IPS-15b (cell line): ENCODE data around the gene KCNK1.

Source experiments
- H3K27me3 ChIP-seq: one replicate; pipeline ENCODE4 v1.6.1; 2013; ENCODE audit warnings: low read length; ENCODE audit not compliant: control insufficient read depth, insufficient read depth
- H3K36me3 ChIP-seq: one replicate; pipeline ENCODE4 v1.6.1; 2013; ENCODE audit warnings: low read length; ENCODE audit not compliant: control insufficient read depth, insufficient read depth
- H3K4me1 ChIP-seq: one replicate; pipeline ENCODE4 v1.6.1; 2013; ENCODE audit warnings: mild to moderate bottlenecking, low read length; ENCODE audit not compliant: control insufficient read depth, insufficient read depth
- H3K4me3 ChIP-seq: one replicate; pipeline ENCODE4 v1.5.1; 2013; ENCODE audit warnings: low read depth, low read length
- H3K9ac ChIP-seq: one replicate; pipeline ENCODE4 v1.6.1; 2013; ENCODE audit warnings: low read depth, mild to moderate bottlenecking, low read length
- H3K9me3 ChIP-seq: one replicate; pipeline ENCODE4 v1.6.1; 2013; ENCODE audit warnings: mild to moderate bottlenecking, low read length; ENCODE audit not compliant: control insufficient read depth, insufficient read depth

KCNK1 gene

GRCh38 chr1:233695901-233696300 lies 82.0 kb downstream of the KCNK1 start:
- no peak overlapping the region for H3K9ac ChIP-seq
- H3K4me1 ChIP-seq: no peaks in the 10 kb centered on the region
- no peaks in the 10 kb centered on the region for H3K27me3 ChIP-seq
- no peak overlapping the region for H3K4me3 ChIP-seq
- no peaks in the 10 kb centered on the region for H3K9me3 ChIP-seq
- no peaks in the 10 kb centered on the region for H3K36me3 ChIP-seq

- no peak overlapping the region for H3K9ac ChIP-seq
- H3K4me3 ChIP-seq: no peak overlapping the region
- no peaks in the 10 kb centered on the region for H3K9me3 ChIP-seq
- H3K36me3 ChIP-seq: no peaks in the 10 kb centered on the region
- no peaks in the 10 kb centered on the region for H3K27me3 ChIP-seq
- H3K4me1 ChIP-seq: no peaks in the 10 kb centered on the region
Measured at GRCh38 chr1:233700338-233700737, 86.4 kb downstream of the KCNK1 start.

GRCh38 chr1:233704170-233704897 lies 90.4 kb downstream of the KCNK1 start:
- Histone ChIP-seq H3K9ac (no peak overlapping the region), H3K9me3 (no peaks in the 10 kb centered on the region), H3K4me1 (no peaks in the 10 kb centered on the region), H3K4me3 (no peak overlapping the region), H3K36me3 (no peaks in the 10 kb centered on the region), H3K27me3 (no peaks in the 10 kb centered on the region)

- Histone ChIP-seq H3K9me3 (no peaks in the 10 kb centered on the region), H3K36me3 (no peaks in the 10 kb centered on the region), H3K4me1 (no peaks in the 10 kb centered on the region), H3K27me3 (no peaks in the 10 kb centered on the region), H3K4me3 (no peak overlapping the region), H3K9ac (no peak overlapping the region)
Measured at GRCh38 chr1:233704898-233705723, 91.2 kb downstream of the KCNK1 start.

GRCh38 chr1:233707153-233707879 lies 93.4 kb downstream of the KCNK1 start:
- Histone ChIP-seq H3K9me3 (no peaks in the 10 kb centered on the region), H3K4me1 (no peaks in the 10 kb centered on the region), H3K9ac (no peak overlapping the region), H3K4me3 (no peak overlapping the region), H3K36me3 (no peaks in the 10 kb centered on the region), H3K27me3 (no peaks in the 10 kb centered on the region)

- H3K4me1 ChIP-seq: no peaks in the 10 kb centered on the region
- no peaks in the 10 kb centered on the region for H3K9me3 ChIP-seq
- no peak overlapping the region for H3K4me3 ChIP-seq
- H3K27me3 ChIP-seq: no peaks in the 10 kb centered on the region
- no peak overlapping the region for H3K9ac ChIP-seq
- H3K36me3 ChIP-seq: no peaks in the 10 kb centered on the region
Measured at GRCh38 chr1:233707880-233708815, 94.2 kb downstream of the KCNK1 start.

- no peaks in the 10 kb centered on the region for H3K27me3 ChIP-seq
- H3K9ac ChIP-seq: no peak overlapping the region
- H3K9me3 ChIP-seq: no peaks in the 10 kb centered on the region
- H3K4me1 ChIP-seq: no peaks in the 10 kb centered on the region
- no peaks in the 10 kb centered on the region for H3K36me3 ChIP-seq
- H3K4me3 ChIP-seq: no peak overlapping the region
Measured at GRCh38 chr1:233710031-233710430, 96.1 kb downstream of the KCNK1 start.

- H3K4me3 ChIP-seq: no peak overlapping the region
- H3K9ac ChIP-seq: no peak overlapping the region
- no peaks in the 10 kb centered on the region for H3K9me3 ChIP-seq
- H3K36me3 ChIP-seq: no peaks in the 10 kb centered on the region
- no peaks in the 10 kb centered on the region for H3K4me1 ChIP-seq
- no peaks in the 10 kb centered on the region for H3K27me3 ChIP-seq
Measured at GRCh38 chr1:233710507-233710906, 96.6 kb downstream of the KCNK1 start.

- Histone ChIP-seq H3K9ac (no peak overlapping the region), H3K36me3 (no peaks in the 10 kb centered on the region), H3K4me1 (no peaks in the 10 kb centered on the region), H3K27me3 (no peaks in the 10 kb centered on the region), H3K9me3 (no peaks in the 10 kb centered on the region), H3K4me3 (no peak overlapping the region)
Measured at GRCh38 chr1:233714631-233715217, 100.8 kb downstream of the KCNK1 start.

- Histone ChIP-seq H3K9ac (no peak overlapping the region), H3K27me3 (no peaks in the 10 kb centered on the region), H3K4me3 (no peak overlapping the region), H3K4me1 (no peaks in the 10 kb centered on the region), H3K36me3 (no peaks in the 10 kb centered on the region), H3K9me3 (no peaks in the 10 kb centered on the region)
Measured at GRCh38 chr1:233718057-233718456, 104.2 kb downstream of the KCNK1 start.
